PC-9 (cell line): ENCODE measurements around the gene FRMD6.

Experiments
- CTCF ChIP-seq: fragments of 200-600 bp; sonication (generic); conservative IDR thresholded peaks from 2 replicates; pipeline ENCODE4 v1.6.1; 2017; ENCODE audit warnings: mixed run types, antibody characterized with exemption, mild to moderate bottlenecking, moderate library complexity
- EZH2 ChIP-seq: fragments of 200-600 bp; sonication (generic); IDR thresholded peaks from 2 replicates; pipeline ENCODE4 v1.8.0; 2017; ENCODE audit warnings: antibody characterized with exemption, low read depth

- no peak for TF ChIP-seq CTCF
- no peak for TF ChIP-seq EZH2
These were observed 38.3 kb upstream of the FRMD6 start for GRCh38 chr14:51613416-51613815.
